DLD1 (cell line): ENCODE data around the gene HSDL1.
"Not testable (repeated sequence)": the region's sequence is repeated elsewhere in the genome, so short reads cannot be mapped to it uniquely, and the experiment has no call there.

Experiments
- in situ Hi-C: cut with HindIII; loops from 2 replicates; pipeline ENCODE4 v1.10.0; 2017; ENCODE audit warnings: low sequenced_read_pairs

The HSDL1 gene

GRCh38 chr16:84139628-84140258 lies 5.2 kb downstream of the HSDL1 start:
- in situ Hi-C loops = loop anchor here (5.0 kb wide), 1 partner anchor 52 kb away; no protein-coding TSS in a partner anchor

GRCh38 chr16:84138824-84139627 lies 6.0 kb downstream of the HSDL1 start:
- in situ Hi-C loops = loop anchor here (5.0 kb wide), 1 partner anchor 52 kb away; no protein-coding TSS in a partner anchor

- in situ Hi-C loops = loop anchor here (5.0 kb wide), 1 partner anchor 51 kb away; no protein-coding TSS in a partner anchor
Measured at GRCh38 chr16:84138500-84138823, 6.5 kb downstream of the HSDL1 start.

DNA sequence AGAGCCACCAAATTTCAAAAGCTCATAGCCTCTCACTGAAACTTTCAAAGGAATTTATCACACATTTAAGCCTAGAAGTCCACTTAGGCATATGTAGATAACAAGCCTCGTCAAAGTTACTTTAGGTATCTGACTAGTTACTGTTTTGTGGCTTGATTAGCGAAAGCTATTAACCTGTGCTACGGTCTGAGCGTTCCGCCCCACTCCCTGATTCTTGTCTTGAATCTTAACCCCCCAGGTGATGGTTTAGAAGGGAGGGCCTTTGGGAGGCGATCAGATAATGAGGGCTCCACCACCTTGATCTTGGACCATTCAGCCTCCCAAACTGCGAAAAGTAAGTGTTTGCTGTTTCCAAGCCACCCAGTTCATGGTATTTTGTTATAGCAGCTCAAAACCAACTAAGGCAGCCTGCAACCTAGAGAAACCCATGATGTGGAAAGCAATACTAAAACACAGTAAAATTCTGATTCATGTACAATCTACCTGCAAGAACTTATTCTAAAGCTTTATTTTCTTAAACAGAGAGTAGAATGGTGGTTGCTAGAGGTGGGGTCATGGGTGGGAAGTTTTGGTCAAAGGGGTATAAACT lies 7.1 kb downstream of the HSDL1 start:
- in situ Hi-C loops = loop anchor here (5.0 kb wide), 1 partner anchor 51 kb away; no protein-coding TSS in a partner anchor

DNA sequence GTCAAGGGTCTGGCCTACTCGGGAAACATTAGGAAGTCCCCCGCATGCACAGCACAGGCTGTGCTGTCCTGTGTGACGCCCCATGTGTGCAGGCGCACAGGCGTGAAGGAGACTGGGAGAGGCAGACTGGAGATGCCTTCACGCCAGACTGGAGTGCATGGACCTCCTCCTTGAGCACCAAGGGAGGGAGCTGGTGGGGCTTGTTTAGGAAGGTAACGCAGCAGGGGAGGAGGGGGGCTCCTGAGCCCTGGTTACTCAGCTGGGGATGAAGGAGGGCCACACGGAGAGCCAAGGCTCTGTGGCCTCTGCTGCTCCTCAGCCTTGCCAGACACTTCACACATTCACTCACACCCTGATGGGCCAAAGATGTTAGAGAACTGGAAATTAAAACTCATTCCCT lies 7.7 kb downstream of the HSDL1 start:
- in situ Hi-C loops = loop anchor here (5.0 kb wide), 1 partner anchor 50 kb away; no protein-coding TSS in a partner anchor

DNA sequence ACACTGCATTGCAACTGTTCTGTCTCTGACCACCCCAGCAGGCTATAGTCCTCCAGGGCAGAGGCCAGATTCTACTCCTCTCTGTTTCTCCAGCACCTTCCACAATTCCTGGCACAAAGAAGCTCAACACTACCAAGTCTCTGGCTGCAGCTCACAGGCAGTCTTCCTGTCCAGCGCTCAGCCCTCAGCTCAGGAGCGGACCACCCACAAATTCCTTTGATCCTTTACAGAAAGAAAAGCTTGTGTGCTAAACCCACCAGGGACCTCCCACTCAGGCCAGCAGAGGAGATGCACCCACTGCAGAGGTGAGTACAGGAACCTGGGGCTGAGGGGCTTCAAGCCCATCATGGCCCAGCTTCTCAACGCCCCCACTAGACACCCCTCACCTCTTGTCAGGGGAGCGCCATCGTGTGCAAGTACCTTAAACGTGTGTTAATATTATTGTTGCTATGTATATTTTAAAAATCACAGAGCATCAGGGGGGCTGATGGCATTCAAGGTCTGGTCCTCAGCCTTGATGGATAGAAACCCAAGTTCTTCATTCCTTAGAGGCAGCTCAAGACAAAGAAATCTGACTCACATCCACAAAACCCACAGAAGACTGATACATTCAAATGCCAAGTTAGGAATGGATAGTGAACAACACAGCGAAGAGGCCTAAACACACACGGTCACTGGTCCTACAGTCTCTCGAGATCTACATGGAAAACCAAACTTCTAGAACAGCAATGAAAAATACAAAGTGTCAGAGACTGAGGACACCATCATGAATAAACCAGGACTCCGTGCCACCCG lies 8.4 kb downstream of the HSDL1 start:
- in situ Hi-C loops = loop anchor here (5.0 kb wide), 1 partner anchor 49 kb away; no protein-coding TSS in a partner anchor

DNA sequence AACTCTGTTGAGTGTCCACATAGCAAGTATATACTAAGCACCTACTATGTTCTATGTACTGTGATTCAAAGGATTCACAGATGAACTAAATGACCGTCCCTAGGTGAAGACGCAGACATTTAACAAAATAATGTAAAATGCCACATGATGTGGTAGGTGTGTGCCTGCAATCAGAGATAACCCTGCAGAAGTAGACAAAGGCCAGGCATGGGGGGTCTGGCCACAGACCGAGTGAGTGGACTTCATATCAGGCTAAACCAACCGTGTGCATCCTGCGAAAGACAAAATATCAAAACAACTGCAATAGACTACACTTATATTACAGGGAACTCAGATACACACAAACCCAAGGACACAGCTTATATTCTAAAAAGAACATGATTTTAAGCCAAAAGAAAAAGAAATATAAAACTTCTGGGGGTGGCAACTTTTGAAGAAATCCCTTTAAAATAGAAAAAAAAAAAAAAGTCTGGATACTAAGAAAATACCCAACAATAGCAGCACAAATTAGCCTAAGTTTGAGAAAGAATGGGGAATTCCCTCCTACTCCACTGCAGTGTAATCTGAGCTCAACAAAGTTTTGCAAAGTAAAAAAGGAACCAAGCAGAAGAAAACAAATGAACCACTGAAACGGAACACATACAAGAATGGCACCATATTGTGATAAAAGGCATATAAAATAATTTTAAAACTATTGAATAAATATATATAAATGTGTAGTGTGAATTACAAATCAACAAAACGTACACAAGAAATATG lies 12.3 kb downstream of the HSDL1 start:
- in situ Hi-C loops = no loop called here

- in situ Hi-C loops = no loop called here
Measured at GRCh38 chr16:84131117-84131516, 13.9 kb downstream of the HSDL1 start.

GRCh38 chr16:84124257-84125073 lies 20.5 kb downstream of the HSDL1 start:
- in situ Hi-C loops = no loop called here

- in situ Hi-C loops = no loop called here
Measured at GRCh38 chr16:84121007-84121406, 24.0 kb downstream of the HSDL1 start.

DNA sequence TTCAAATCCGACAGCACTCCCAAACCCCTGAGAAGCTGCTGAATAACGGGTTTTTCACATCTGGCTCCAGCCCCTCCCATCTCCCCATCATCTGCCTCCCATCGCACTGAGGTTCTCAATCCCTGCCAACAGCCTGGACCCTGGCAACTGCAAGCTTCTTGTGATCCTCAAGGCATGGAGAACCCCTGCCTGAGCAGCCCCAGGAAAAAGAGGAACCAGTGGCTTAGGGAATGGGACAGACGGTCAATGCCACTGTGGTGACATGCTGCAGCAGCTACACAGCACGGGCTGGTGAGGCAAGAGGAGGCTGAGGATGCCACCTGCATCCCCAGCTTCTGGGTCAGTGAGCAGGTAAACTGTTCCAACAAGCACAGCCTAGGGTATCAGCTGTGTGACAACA lies 25.0 kb downstream of the HSDL1 start:
- in situ Hi-C loops = no loop called here

- in situ Hi-C loops = no loop called here
Measured at GRCh38 chr16:84119368-84119767, 25.6 kb downstream of the HSDL1 start.

GRCh38 chr16:84118315-84118714 lies 26.7 kb downstream of the HSDL1 start:
- in situ Hi-C loops = not testable (repeated sequence)

DNA sequence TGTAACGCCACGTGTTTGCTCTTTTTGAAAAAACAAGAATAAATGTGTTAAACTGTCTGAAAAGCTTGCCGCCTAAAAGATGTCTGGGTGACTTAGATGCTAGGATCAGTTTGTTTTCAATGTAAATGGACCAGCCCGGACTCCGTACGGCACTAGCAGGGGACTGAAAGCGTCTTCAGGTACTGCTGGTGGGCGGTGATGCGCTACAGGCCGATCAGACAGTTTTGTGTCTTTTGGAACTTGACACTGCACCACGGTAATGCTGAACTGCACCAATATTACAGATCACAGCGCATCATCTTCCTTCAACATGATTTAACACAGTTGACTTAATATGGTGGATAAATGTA lies 27.5 kb downstream of the HSDL1 start:
- in situ Hi-C loops = no loop called here

- in situ Hi-C loops = no loop called here
Measured at GRCh38 chr16:84116720-84117493, 28.1 kb downstream of the HSDL1 start, which contains the start of gene MBTPS1. TSS of gene MBTPS1 (minus strand) at chr16:84116942. CDS start at chr16:84101783, 15,159 bp downstream.

DNA sequence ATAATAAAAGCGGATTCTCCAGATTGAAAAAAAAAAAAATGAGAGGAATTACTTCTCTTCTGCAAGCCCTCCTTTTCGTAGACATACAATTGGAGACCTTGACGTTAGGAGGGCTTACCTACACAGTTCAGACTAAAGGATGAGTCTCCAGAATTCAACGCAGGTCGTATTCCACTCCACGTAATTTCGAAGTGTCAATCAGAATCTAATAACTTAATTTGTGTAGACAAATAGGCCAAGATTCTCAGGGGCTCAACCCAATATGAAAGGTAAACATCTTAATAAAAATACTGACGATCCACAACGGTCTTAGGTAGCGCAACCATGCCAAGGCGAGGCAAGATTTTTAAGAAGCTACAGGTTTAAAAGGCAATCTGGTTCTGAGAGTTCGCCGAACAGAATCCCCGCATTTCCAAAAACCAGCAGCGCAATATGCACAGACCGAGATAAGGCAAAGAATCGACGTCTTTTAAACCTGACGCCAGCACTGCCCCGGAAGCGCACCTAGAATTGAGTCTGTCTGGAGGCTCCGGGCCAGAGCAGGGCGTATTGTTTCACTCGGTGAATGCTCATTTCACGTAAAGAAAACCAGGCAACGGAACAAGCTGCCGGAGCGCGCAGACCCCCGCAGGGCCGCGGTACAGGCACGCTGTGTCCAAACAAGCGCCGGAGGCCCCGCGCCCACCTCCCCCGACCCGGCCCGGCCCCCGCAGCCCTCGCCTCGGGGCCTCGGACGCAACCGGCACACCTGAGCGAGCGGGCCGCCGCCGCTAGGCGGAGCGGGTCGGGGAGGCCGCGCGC lies 28.9 kb downstream of the HSDL1 start:
- in situ Hi-C loops = no loop called here

- in situ Hi-C loops = not testable (repeated sequence)
Measured at GRCh38 chr16:84111949-84112348, 33.0 kb downstream of the HSDL1 start.

- in situ Hi-C loops = no loop called here
Measured at GRCh38 chr16:84111525-84111924, 33.5 kb downstream of the HSDL1 start.
